ENCODE data around the gene ABCG1.

The ABCG1 gene

DNA sequence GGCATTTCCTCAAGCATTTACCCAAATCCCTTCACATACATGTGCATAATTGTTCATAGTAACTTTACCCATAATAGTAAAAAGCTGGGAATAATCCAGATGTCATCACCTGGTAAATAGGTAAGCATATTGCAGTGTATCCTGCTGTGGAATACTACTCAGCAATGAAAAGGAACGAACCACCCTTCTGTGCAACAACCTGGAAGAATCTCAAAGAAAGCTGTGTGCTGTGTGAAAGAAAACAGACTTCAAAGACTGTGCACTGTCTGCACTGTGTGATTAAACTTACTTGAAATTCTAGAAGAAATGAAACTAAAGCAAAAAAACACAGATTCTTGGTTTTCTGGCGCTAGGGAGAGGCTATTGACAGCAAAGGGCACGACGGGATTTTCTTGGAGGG, 118.3 kb downstream of the ABCG1 start:
- TF ChIP-seq ZFX (IDR thresholded peaks at IDR 0.05; ENCODE audit: borderline replicate concordance): no peak
- TF ChIP-seq, protein P1, sequence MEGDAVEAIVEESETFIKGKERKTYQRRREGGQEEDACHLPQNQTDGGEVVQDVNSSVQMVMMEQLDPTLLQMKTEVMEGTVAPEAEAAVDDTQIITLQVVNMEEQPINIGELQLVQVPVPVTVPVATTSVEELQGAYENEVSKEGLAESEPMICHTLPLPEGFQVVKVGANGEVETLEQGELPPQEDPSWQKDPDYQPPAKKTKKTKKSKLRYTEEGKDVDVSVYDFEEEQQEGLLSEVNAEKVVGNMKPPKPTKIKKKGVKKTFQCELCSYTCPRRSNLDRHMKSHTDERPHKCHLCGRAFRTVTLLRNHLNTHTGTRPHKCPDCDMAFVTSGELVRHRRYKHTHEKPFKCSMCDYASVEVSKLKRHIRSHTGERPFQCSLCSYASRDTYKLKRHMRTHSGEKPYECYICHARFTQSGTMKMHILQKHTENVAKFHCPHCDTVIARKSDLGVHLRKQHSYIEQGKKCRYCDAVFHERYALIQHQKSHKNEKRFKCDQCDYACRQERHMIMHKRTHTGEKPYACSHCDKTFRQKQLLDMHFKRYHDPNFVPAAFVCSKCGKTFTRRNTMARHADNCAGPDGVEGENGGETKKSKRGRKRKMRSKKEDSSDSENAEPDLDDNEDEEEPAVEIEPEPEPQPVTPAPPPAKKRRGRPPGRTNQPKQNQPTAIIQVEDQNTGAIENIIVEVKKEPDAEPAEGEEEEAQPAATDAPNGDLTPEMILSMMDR (IDR thresholded peaks at IDR 0.05): no peak
- no peak overlapping the region for H3K27ac ChIP-seq

DNA sequence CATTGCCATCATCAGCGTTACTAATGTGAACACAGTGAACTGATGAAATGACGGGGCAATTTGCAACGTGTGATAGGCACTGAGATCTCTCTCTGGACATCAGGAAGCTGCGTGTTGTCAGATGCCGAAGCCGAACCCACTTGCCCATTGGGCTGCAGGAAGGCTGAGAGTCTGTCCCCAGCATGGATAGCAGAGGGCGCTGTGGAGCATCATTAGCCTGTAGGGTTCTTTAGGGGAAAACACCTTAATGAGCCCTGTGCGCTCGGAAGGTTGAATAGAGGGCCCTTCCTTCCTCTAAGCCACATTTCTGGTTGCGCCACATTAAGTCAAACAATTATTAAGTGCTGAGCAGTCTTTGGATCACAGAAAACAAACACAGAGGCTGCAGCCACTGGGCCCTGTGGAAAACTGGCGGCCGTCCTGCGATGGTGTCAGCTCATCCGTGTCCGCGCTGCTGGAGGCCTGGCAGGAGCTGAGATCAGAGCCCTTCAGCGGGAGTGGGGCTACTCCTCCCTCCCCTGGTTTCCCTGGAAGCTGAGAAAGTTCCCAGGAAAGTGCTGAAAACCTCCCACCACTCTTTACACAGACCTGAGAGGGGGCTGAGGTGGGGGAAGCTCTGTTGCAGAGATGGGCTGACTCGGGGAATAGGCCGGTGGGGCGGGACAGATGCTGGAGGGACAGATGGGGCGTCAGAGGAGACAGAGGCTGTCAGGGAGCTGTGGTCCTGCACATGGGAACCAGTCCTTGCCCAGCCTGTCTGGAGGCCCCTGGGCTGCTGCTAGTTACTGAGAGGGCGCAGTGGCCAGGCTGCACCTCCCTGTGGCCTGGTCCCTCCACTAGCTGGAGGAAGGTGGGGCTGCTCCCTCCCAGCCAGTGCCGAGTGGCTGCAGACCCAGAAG, 119.1 kb downstream of the ABCG1 start:
- no peak overlapping the region for H3K27ac ChIP-seq
- TF ChIP-seq, protein P1 (IDR thresholded peaks at IDR 0.05): peak; percentile 40
- no peak for TF ChIP-seq ZFX (IDR thresholded peaks at IDR 0.05; ENCODE audit: borderline replicate concordance)

DNA sequence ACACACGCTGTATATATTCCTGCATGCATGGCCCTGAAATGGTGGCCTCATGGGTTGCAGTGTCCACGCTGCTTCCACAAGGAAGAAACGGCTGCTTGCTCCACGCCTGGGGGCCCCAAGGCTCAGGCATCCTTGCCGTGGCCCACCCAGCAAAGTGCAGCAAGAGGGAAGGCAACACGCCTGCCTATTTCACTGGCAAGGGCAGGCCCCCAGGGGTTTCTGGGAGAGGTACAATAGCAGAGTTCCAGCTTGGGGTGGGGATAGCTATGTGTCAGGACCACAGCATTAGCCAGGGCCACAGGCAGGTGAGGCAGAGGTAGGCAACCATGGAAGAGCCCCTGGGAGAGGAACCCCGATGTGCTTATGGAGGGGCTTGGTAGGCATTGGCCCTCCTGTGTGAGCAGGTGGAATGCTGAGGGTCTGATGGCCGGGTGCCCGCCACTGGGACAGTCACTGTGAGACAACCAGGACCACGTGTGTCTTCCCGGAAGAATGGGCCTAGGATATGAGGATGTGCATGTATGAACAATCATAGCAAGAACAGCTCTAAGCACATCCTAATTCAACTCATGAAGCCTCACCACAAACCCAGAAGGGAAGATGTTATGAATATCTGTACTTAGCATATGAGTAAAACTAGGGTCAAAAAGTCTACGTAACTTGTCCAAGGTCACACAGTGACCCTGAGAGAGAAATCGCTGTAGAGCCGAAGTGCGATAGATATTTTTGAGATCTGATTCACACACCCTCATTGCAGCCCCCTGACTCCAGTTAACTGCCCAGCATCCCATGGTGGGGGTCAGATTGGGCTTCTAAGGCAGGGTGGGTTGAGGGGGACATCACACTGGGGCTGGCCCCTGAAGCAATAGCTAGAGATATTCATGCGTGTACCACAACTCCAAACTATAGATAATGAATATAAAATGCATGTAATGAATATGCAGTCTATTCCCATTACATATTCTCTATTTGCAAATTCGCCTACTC, 120.1 kb downstream of the ABCG1 start:
- TF ChIP-seq ZFX (IDR thresholded peaks at IDR 0.05; ENCODE audit: borderline replicate concordance): no peak
- TF ChIP-seq, protein P1 (IDR thresholded peaks at IDR 0.05): no peak
- no peak overlapping the region for H3K27ac ChIP-seq

DNA sequence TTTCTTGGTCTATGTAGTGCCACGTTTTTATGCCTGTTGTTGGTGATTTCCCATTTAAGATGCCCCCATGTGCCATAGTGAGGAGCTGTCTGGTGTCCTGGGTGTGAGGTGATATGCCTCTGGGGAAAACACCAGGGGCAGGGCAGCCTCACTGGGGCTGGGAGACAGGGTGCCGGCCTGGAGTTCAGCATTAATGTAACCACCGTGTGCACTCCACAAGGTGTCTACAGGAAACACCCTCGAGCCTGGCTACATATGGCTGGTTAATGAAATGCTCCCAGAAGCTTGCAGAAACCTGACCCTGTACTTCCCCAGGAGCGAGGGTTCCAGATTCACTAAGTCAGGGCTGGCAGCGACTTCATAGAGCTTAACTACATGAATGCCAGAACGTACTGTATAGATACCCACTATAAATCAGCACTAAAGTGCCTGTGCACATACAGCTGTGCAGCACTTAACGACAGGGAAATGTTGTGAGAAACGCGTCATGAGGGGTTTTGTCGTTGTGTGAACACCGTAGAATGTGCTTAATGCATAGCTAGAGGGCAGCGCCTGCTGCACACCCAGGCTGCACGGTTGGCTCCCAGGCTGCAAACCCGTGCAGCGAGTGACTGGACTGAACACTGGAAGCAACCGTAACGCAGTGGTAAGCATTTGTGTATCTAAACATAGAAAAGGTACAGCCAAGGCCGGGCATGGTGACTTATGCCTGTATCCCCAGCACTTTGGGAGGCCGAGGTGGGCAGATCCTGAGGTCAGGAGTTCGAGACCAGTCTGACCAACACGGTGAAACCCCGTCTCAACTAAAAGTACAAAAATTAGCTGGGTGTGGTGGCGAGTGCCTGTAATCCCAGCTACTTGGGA, 121.5 kb downstream of the ABCG1 start:
- no peak overlapping the region for H3K27ac ChIP-seq
- TF ChIP-seq, protein P1 (IDR thresholded peaks at IDR 0.05): no peak
- TF ChIP-seq ZFX (IDR thresholded peaks at IDR 0.05; ENCODE audit: borderline replicate concordance): no peak

DNA sequence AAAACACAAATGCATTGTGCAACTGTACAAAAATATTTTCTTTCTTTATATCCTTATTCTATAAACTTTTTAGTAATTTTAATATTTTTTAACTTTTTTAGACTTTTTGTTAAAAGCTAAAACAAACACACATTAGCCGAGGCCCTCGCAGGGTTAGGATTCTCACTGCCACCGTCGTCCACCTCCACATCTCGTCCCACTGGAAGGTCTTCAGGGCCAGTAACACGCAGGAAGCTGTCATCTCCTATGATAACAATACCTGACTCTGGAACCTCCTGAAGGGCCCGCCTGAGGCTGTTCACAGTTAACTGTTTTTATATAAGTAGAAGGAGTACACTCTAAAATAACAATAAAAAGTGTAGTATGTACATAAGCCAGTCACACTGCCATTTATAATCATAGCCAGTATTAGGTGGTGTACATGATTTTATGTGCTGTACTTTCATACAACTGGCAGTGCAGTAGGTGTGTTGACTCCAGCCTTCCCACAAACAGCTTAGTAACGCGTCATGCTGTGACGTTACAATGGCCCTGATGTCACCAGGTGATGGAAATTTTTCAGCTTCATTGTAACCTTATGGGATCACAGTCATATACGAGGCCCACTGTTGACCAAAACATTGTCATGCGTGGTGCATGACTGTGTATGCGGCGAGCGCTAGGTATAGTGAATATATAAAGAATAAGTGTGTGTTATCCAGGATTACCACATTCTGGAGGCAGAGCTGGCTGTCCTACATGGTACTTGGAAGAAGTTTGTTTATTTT, 123.0 kb downstream of the ABCG1 start:
- no peak for TF ChIP-seq ZFX (IDR thresholded peaks at IDR 0.05; ENCODE audit: borderline replicate concordance)
- TF ChIP-seq, protein P1 (IDR thresholded peaks at IDR 0.05): no peak
- H3K27ac ChIP-seq: no peak overlapping the region

DNA sequence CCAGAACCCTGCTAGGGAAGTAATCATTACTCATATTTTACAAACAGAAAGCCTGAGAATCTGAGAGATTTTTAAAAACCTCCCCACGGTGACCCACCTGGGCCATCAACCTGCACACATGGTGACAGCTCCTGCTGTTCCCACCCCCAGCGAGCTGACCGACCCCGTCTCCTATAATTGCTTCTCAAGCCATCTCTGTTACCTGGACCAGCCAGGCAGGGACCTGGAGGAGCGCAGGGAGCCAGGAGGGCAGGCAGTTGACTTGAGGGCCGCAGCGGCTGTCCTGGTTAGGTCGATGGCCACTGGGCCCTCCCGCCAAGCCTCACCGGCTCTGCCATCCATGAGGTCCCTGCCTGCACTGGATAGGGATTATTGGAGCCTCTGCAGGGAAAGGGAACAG, 124.2 kb downstream of the ABCG1 start:
- no peak for TF ChIP-seq ZFX (IDR thresholded peaks at IDR 0.05; ENCODE audit: borderline replicate concordance)
- TF ChIP-seq, protein P1 (IDR thresholded peaks at IDR 0.05): no peak
- no peak overlapping the region for H3K27ac ChIP-seq
